Endothelial cell of umbilical vein (primary cell): ENCODE measurements around the gene NAXD. TPM values are rescaled to one million over a fixed set of nuclear protein-coding genes. Genes with fewer than 3 reads are reported as not detected.
"Not testable (repeated sequence)": the region's sequence is repeated elsewhere in the genome, so short reads cannot be mapped to it uniquely, and the experiment has no call there.

Experiments used
- BruUV-seq: library from RNA; stranded (reverse); fragments of 400-500 nt; replicated peaks from 2 replicates; lab custom pipeline; 2021; lab: Mats Ljungman, UMichigan
- CTCF ChIA-PET: fragments of 300-600, 350-600 bp; sonication (Branson Sonifier 250); formaldehyde crosslinking; loops from one replicate; lab custom pipeline; 2021; ENCODE audit warnings: antibody characterized with exemption, inconsistent platforms; lab: Charles Lee
- POLR2A ChIA-PET: fragments of 300-600, 350-600 bp; sonication (Branson Sonifier 250); formaldehyde crosslinking; loops from one replicate; lab custom pipeline; 2021; ENCODE audit warnings: antibody characterized with exemption, inconsistent platforms; lab: Charles Lee
- DNase-seq: peaks from one replicate; pipeline ENCODE4 v3.0.0-alpha.2; 2011; ENCODE audit warnings: low read depth, low spot score
- FAIRE-seq: peaks from 2 replicates; lab custom pipeline; 2011; peaks lifted over from hg19 to GRCh38; lab: Jason Lieb, UNC
- H2AFZ ChIP-seq: 2 replicates; pipeline ENCODE4 v1.6.0; 2012; ENCODE audit warnings: low read depth, low read length, control low read depth, inconsistent platforms
- H3K27ac ChIP-seq: 2 replicates; pipeline ENCODE4 v1.5.1; 2011; ENCODE audit warnings: low read depth, mild to moderate bottlenecking, control low read depth, low read length, moderate library complexity; ENCODE audit not compliant: insufficient read depth
- H3K27me3 ChIP-seq, 2 experiments: 2 replicates each; pipeline versions ENCODE4 v1.6.0 to v1.6.1; 2011; ENCODE audit warnings: low read length in 2 of 2, mixed read lengths in 1 of 2; ENCODE audit not compliant: control insufficient read depth in 2 of 2, insufficient read depth in 2 of 2
- H3K36me3 ChIP-seq, 2 experiments: 2 replicates in 1 of 2; 3 replicates in 1 of 2; pipeline ENCODE4 v1.5.1; 2011; ENCODE audit warnings: low read length in 2 of 2, mild to moderate bottlenecking in 1 of 2, moderate library complexity in 1 of 2; ENCODE audit not compliant: control insufficient read depth in 2 of 2, insufficient read depth in 2 of 2; ENCODE audit errors: extremely low read depth in 1 of 2
- H3K4me1 ChIP-seq: 3 replicates; pipeline ENCODE4 v1.5.1; 2011; ENCODE audit warnings: mild to moderate bottlenecking, low read length; ENCODE audit not compliant: control insufficient read depth, insufficient read depth; ENCODE audit errors: extremely low read depth
- H3K4me2 ChIP-seq: 2 replicates; pipeline ENCODE4 v1.6.1; 2011; ENCODE audit warnings: low read length, control low read depth, mixed read lengths; ENCODE audit not compliant: insufficient read depth
- H3K4me3 ChIP-seq, 3 experiments: fragments of 200-600 bp in 1 of 3; sonication (generic), shearing (Covaris generic) in 1 of 3; replicated peaks in 1 of 3; 2 replicates each; pipeline ENCODE4 v1.5.1; 2011 to 2016; ENCODE audit warnings: control low read depth in 3 of 3, low read length in 3 of 3, mild to moderate bottlenecking in 2 of 3, inconsistent platforms in 1 of 3, low read depth in 1 of 3, moderate library complexity in 1 of 3; ENCODE audit not compliant: insufficient read depth in 1 of 3
- H3K79me2 ChIP-seq: 2 replicates; pipeline ENCODE4 v1.6.0; 2012; ENCODE audit warnings: low read length, inconsistent platforms; ENCODE audit not compliant: control insufficient read depth, insufficient read depth
- H3K9ac ChIP-seq: replicated peaks from 2 replicates; pipeline ENCODE3; 2011; ENCODE audit warnings: low read length, control low read depth; ENCODE audit not compliant: insufficient read depth; ENCODE audit errors: extremely low read depth
- H3K9me1 ChIP-seq: replicated peaks from 3 replicates; pipeline ENCODE4 v1.6.0; 2011; ENCODE audit warnings: mild to moderate bottlenecking, low read length; ENCODE audit not compliant: control insufficient read depth, insufficient read depth; ENCODE audit errors: extremely low read depth
- H3K9me3 ChIP-seq: replicated peaks from 2 replicates; pipeline ENCODE4 v1.5.1; 2012; ENCODE audit warnings: low read length, inconsistent platforms; ENCODE audit not compliant: control insufficient read depth, insufficient read depth
- H4K20me1 ChIP-seq: replicated peaks from 2 replicates; pipeline ENCODE3; 2011; ENCODE audit warnings: mild to moderate bottlenecking, low read length; ENCODE audit not compliant: control insufficient read depth, insufficient read depth; ENCODE audit errors: extremely low read depth
- FOS ChIP-seq: IDR thresholded peaks from 2 replicates; pipeline ENCODE4 v1.6.1; 2011; ENCODE audit warnings: mild to moderate bottlenecking, low read length, moderate library complexity, borderline replicate concordance; ENCODE audit not compliant: insufficient read depth
- GATA2 ChIP-seq: IDR thresholded peaks from 2 replicates; pipeline ENCODE4 v1.7.0; 2011; ENCODE audit warnings: low read depth, mild to moderate bottlenecking, moderate library complexity, mixed read lengths, low read length; ENCODE audit not compliant: insufficient read length, insufficient read depth
- JUN ChIP-seq: IDR thresholded peaks from 2 replicates; pipeline ENCODE4 v1.6.1; 2011; ENCODE audit warnings: borderline replicate concordance, low read depth; ENCODE audit not compliant: insufficient read length, insufficient read depth
- MAX ChIP-seq: IDR thresholded peaks from 2 replicates; pipeline ENCODE4 v1.6.1; 2011; ENCODE audit not compliant: insufficient read depth, insufficient read length
- MYC ChIP-seq: IDR thresholded peaks from one replicate; pipeline ENCODE4 v1.6.1; 2011; ENCODE audit warnings: mild to moderate bottlenecking, low read depth, low read length
- POLR2A ChIP-seq: IDR thresholded peaks from 2 replicates; pipeline ENCODE4 v1.6.1; 2012; ENCODE audit warnings: low read depth, mild to moderate bottlenecking, control low read depth, low read length
- POLR2AphosphoS5 ChIP-seq: IDR thresholded peaks from 2 replicates; pipeline ENCODE4 v1.6.1; 2012; ENCODE audit warnings: low read depth, mild to moderate bottlenecking, control low read depth, low read length, moderate library complexity; ENCODE audit not compliant: insufficient read depth
- dilution Hi-C: fragments of 300-500 bp; cut with MboI; formaldehyde crosslinking; loops from one replicate; pipeline ENCODE4 v1.15.0; 2019; ENCODE audit warnings: low sequenced_read_pairs; ENCODE audit not compliant: extremely low pct_ligation_motif_present
- intact Hi-C: fragments of 100-400 bp; cut with micrococcal nuclease; formaldehyde crosslinking; loops from one replicate; pipeline ENCODE4 v1.10.0; 2022
- polyA plus RNA-seq, 4 experiments: library from polyadenylated mRNA; depleted of rRNA in 3 of 4; stranded (reverse) in 3 of 4; unstranded in 1 of 4; fragments of >200 nt; gene quantifications; 2 replicates each; pipeline versions ENCODE4 v1.2.1 to v1.2.3, GENCODE V29; 2011 to 2012; ENCODE audit warnings: missing spikeins in 1 of 4
- total RNA-seq: library from RNA; stranded (reverse); gene quantifications from 2 replicates; pipeline ENCODE4 v1.2.3, GENCODE V29; 2021

Gene NAXD
- total and polyA plus RNA-seq, 2 donors (not counting 3 experiments of a cell fraction or from before 2014, with no cell fraction given): 19.9 to 42.9 TPM

GRCh38 chr13:110600980-110601379, 14.4 kb upstream of the NAXD start:
- no peaks in the 10 kb centered on the region for H3K4me1 ChIP-seq
- CTCF ChIA-PET: interaction anchor here (1.1 to 1.3 kb wide), 2 partner anchors 16 to 146 kb away, joined by 3 read pairs; no protein-coding TSS in a partner anchor
- no peak overlapping the region for H3K4me3 ChIP-seq
- intact Hi-C loops (no loop called here), dilution Hi-C loops (no loop called here)
- no peaks in the 10 kb centered on the region for H3K9me1 ChIP-seq
- FAIRE-seq (no peak), DNase-seq (no peak)
- TF ChIP-seq MAX (no peak), GATA2 (no peak), FOS (no peak), POLR2AphosphoS5 (no peak), POLR2A (no peak)
- H3K36me3 ChIP-seq: no peaks in the 10 kb centered on the region
- no TSS peak for BruUV-seq
- no peak overlapping the region for H2AFZ ChIP-seq
- no peaks in the 10 kb centered on the region for H4K20me1 ChIP-seq
- no peaks in the 10 kb centered on the region for H3K79me2 ChIP-seq
- no peak overlapping the region for H3K27ac ChIP-seq
- H3K27me3 ChIP-seq: peaks cover 4 to 7% of the 10 kb centered on the region in 2 experiments
- H3K4me2 ChIP-seq: no peak overlapping the region
- POLR2A ChIA-PET: no interaction called here
- H3K9ac ChIP-seq: no peak overlapping the region
- H3K9me3 ChIP-seq: no peaks in the 10 kb centered on the region

GRCh38 chr13:110605132-110605531, 10.2 kb upstream of the NAXD start:
- H3K36me3 ChIP-seq: no peaks in the 10 kb centered on the region
- BruUV-seq: no TSS peak
- FAIRE-seq (no peak), DNase-seq (no peak)
- H2AFZ ChIP-seq: no peak overlapping the region
- H3K9ac ChIP-seq: no peak overlapping the region
- dilution Hi-C loops: no loop called here
- ChIA-PET POLR2A (interaction anchor here (0.7 kb wide), 1 partner anchor 195 kb away, joined by 3 read pairs; no protein-coding TSS in a partner anchor), CTCF (no interaction called here)
- no peak overlapping the region for H3K4me3 ChIP-seq
- no peaks in the 10 kb centered on the region for H3K79me2 ChIP-seq
- no peaks in the 10 kb centered on the region for H3K4me1 ChIP-seq
- H3K9me3 ChIP-seq: no peaks in the 10 kb centered on the region
- no peaks in the 10 kb centered on the region for H3K9me1 ChIP-seq
- intact Hi-C loops: no loop called here
- TF ChIP-seq MYC: no peak
- TF ChIP-seq POLR2A: no peak
- no peak for TF ChIP-seq JUN
- no peak for TF ChIP-seq MAX
- no peak for TF ChIP-seq GATA2
- H4K20me1 ChIP-seq: no peaks in the 10 kb centered on the region
- no peak overlapping the region for H3K27ac ChIP-seq
- H3K4me2 ChIP-seq: no peak overlapping the region
- H3K27me3 ChIP-seq: peaks cover 4 to 6% of the 10 kb centered on the region in 2 experiments

- H3K79me2 ChIP-seq, DNase-seq, POLR2A ChIA-PET, FAIRE-seq, H3K4me2 ChIP-seq, BruUV-seq, H3K27me3 ChIP-seq, H3K9ac ChIP-seq, H3K36me3 ChIP-seq, H4K20me1 ChIP-seq, CTCF ChIA-PET, H3K4me3 ChIP-seq, H3K9me3 ChIP-seq, intact Hi-C loops, H3K27ac ChIP-seq, H3K9me1 ChIP-seq, H3K4me1 ChIP-seq, H2AFZ ChIP-seq, dilution Hi-C loops: not testable (repeated sequence)
Measured at GRCh38 chr13:110606281-110606680, 9.1 kb upstream of the NAXD start.
